C4-2B (cell line): Measurements from ENCODE around the gene TRIM71.

Experiments
- H3K27ac ChIP-seq: fragments of 450-650 bp; 2 replicates; pipeline ENCODE4 v1.5.1; 2017
- ZFX ChIP-seq: fragments of 450-650 bp; IDR thresholded peaks from 2 replicates; pipeline ENCODE4 v1.6.1; 2017
- TF ChIP-seq, protein P1 (sequence below): fragments of 450-650 bp; conservative IDR thresholded peaks from 2 replicates; pipeline ENCODE4 v1.5.1; 2017; ENCODE audit warnings: mild to moderate bottlenecking

TRIM71 gene

DNA sequence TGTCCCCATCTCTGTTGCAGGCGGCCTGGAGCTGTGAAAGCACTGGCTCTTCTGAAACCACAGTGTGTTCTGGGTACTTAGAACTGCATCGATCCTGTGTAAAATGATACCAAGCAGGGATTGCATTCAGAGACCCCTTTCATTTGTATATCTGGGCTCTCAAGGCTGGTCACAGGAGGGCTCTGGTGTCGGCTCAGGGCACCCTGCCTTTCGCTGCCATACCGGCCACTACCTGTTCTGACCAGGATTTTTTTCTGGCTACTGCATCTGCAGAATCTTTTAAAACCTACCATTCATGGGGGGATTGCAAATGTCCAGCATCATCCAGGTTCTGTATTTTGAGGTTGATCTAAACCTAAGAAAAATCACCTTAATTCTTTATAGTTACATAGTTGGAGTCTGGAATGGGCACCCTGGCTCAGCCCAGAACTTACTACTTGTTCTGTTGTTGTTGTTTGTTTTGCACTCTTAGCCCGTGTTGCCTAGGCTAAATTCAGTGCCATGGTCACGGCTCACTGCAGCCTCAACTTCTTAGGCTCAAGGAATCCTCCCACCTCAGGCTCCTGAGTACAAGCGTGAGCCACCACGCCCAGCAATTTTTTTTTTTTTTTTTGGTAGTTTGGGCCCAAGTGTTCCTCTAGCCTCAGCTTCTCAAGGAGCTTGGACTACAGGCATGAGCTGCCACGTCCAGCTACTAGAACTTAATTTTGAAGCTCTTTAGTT, 52.7 kb downstream of the TRIM71 start:
- TF ChIP-seq ZFX, result no peak
- TF ChIP-seq, protein P1, sequence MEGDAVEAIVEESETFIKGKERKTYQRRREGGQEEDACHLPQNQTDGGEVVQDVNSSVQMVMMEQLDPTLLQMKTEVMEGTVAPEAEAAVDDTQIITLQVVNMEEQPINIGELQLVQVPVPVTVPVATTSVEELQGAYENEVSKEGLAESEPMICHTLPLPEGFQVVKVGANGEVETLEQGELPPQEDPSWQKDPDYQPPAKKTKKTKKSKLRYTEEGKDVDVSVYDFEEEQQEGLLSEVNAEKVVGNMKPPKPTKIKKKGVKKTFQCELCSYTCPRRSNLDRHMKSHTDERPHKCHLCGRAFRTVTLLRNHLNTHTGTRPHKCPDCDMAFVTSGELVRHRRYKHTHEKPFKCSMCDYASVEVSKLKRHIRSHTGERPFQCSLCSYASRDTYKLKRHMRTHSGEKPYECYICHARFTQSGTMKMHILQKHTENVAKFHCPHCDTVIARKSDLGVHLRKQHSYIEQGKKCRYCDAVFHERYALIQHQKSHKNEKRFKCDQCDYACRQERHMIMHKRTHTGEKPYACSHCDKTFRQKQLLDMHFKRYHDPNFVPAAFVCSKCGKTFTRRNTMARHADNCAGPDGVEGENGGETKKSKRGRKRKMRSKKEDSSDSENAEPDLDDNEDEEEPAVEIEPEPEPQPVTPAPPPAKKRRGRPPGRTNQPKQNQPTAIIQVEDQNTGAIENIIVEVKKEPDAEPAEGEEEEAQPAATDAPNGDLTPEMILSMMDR, result no peak

DNA sequence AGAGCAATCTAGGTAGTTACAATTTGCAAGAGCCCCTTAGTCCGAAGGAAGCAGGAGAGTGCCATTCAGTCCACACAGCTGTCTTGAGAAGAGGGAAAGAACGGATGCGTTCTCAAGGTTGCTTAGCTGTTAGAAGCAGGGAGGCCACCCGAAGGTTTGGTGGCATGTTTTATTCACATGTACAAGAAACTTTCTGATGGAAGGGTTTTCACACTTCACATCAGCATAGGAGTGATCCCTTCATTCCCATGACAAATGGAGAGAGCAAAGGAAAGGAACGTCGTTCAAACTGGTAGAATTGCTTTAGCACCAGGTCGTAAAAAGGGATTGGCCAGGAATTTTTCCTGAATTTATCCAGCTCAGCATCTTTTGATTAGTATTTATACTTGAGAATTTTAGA, 53.5 kb downstream of the TRIM71 start:
- TF ChIP-seq ZFX, result no peak
- TF ChIP-seq, protein P1, result no peak
- H3K27ac ChIP-seq, result no peak overlapping the region

More for the DNA sequence above, 52.7 kb downstream of the TRIM71 start:
- no peak overlapping the region for H3K27ac ChIP-seq

DNA sequence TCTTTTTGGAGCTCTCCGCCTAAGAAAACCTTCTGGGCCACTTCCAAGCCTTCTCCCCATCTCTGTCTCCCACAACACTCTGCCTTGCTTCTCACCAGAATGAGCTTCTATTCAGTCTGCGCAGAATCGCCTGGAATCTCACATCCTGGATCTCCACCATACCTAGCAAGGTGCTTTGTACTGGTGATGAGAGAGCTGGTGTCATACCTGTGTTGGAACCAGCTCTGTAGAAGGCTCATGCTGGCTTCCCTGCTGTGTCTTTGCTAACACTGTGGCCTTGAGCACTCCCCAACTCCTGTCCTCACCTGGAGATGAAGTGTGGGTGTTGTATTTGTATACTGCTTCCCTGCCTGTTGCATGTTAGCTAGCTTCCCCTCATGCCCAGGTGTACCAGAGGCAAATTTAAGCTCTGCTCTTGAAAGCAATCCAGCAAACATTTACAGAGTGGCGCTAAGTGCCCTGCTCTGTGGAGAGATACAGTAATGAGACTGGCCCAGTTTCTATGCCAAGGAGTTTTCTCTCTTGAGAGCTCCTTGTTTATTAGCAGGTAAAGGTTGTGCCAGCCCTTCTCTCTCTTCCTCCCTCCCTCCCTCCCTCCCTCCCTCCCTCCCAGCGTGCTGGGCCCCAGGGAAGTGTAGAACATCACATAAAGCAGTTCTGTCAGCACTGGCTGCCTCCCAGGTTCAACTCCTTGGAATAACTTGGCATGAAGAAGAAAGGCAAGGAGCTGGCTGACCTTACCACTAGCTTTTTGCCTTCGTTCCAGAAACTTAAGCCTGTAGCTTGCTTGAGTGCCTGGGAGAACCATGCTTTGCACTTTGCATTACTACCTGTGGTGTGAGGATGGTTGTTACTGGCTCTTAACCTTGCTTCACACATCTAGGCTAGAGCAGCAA, 54.9 kb downstream of the TRIM71 start:
- TF ChIP-seq, protein P1, result no peak
- TF ChIP-seq ZFX, result no peak
- H3K27ac ChIP-seq, result peak overlapping the region; percentile 74

DNA sequence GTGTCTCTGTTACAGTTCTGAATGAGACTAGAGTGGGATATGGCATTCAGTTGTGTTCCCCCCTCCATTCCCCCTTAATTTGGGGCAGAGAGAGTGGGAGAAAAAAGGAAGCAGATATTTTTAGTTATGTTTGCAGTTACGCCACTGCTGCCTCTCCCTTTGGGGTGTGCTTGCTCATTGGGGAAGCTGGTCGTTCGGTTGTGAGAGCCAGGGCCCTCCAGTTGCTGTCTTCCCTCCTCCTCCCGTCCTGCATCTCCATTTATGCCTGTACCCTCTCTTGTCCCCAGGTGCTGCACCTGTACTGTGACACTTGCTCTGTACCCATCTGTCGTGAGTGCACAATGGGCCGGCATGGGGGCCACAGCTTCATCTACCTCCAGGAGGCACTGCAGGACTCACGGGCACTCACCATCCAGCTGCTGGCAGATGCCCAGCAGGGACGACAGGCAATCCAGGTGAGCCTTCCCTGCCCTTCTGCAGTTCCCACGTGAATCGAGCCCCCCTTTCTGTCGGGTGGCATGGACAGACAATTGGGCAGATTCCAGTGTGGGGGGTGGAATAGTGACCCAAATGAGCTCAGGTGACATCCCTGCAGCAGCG, 55.8 kb downstream of the TRIM71 start:
- peak overlapping the region; percentile 53 for H3K27ac ChIP-seq
- TF ChIP-seq, protein P1, result peak; percentile 56
- no peak for TF ChIP-seq ZFX

DNA sequence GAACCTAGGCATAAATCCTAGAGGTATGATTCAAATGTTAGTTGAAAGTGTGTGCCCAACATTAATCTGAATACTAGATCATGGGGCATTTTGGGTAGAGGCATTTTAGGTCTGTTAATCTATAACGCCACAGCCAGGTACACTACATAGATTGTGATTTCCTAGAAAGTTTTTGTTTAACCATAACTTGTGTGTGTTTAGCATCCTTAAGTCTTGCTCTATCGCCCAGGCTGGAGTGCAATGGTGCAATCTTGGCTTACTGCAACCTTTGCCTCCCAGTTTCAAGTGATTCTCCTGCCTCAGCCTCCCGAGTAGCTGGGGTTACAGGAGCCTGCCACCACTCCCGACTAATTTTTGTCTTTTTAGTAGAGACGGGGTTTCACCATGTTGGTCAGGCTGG, 59.1 kb downstream of the TRIM71 start:
- no peak overlapping the region for H3K27ac ChIP-seq
- TF ChIP-seq, protein P1, result no peak
- TF ChIP-seq ZFX, result no peak

DNA sequence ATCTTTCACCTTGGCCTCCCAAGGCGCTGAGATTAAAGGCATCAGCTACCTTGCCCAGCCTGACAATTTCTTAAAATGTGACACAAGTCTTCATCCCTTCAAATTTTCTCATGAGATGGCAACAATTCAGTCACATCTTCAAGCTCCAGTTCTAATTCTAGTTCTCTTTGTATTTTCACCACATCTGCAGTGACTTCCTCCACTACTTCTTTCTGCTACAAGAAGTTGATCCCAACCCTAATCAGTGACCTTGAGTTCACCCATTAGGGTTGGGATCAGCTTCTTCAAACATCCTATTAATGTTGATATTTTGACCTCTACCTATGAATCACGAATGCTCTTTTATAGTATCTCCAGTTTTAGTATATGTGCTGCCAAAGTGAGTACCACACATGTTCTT, 59.8 kb downstream of the TRIM71 start:
- no peak overlapping the region for H3K27ac ChIP-seq
- TF ChIP-seq ZFX, result no peak
- TF ChIP-seq, protein P1, result no peak

DNA sequence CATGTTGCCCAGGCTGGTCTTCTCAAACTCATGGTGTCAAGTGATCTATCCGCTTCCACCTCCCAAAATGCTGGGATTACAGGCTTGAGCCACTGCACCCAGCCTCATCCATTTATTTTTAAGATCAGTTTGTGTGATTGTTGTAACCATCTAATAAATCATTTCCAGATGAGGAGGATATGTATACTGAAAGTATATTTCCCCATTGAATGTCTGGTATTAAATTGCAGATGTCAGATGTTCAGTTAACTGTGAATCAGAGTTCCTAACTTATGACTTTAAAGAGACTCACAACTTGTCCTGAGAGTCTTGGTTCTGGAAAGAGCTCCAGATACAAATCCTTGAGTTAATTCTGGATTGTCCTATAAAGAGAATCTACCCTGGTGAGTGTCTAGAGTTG, 62.4 kb downstream of the TRIM71 start:
- no peak overlapping the region for H3K27ac ChIP-seq
- TF ChIP-seq ZFX, result no peak
